ENCODE results near the gene PRKD1. TPM values are rescaled to one million over a fixed set of nuclear protein-coding genes. Genes with fewer than 3 reads are reported as not detected.

PRKD1 gene
- polyA plus RNA-seq, 1 of the 3 experiments (the other 2 are of a cell fraction): 0.07 TPM

DNA sequence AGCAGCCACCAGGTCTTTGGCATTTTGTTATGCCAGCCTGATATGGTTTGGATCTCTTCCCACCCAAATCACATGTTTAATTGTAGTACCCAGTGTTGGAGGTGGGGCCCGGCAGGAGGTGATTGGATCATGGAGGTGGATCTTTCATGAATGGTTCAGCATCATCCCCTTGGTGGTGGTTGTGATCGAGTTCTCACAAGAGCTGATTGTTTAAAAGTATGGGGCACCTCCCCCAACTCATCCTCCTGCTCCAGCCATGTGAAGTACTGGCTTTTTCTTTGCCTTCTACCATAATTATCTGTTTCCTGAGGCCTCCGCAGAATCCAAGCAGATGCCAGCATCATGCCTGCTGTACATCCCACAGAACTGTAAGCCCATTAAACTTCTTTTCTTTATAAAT lies 12.8 kb upstream of the PRKD1 start:
- 7% methylated on average over 3 of the region's 3 CpGs for WGBS (ENCODE audit: low lambda C conversion rate)
- CTCF ChIA-PET: no interaction called here
- Histone ChIP-seq H3K36me3 (replicated peaks in 1 of 2; ENCODE audit: control insufficient read depth in 1 of 2, insufficient read depth in 2 of 2, low read length in 1 of 2) (no peaks in the 10 kb centered on the region), H3K79me2 (ENCODE audit: insufficient read depth) (no peaks in the 10 kb centered on the region), H4K20me1 (ENCODE audit: insufficient read depth) (no peaks in the 10 kb centered on the region), H2AFZ (ENCODE audit: low read depth) (no peak overlapping the region), H3F3A (replicated peaks; ENCODE audit: insufficient read depth) (no peaks in the 10 kb centered on the region), H3K4me3 (ENCODE audit: low read depth in 2 of 2, low read length in 1 of 2) (no peak overlapping the region), H3K27ac (ENCODE audit: low read depth in 2 of 2, low read length in 1 of 2) (no peak overlapping the region), H3K27me3 (ENCODE audit: insufficient read depth) (no peaks in the 10 kb centered on the region; the same call in 1 of the 2 replicates), H3K4me2 (no peak overlapping the region), H3K9ac (no peak overlapping the region), H3K9me2 (no peaks in the 10 kb centered on the region), H3K9me3 (no peaks in the 10 kb centered on the region), H3K4me1 (ENCODE audit: control insufficient read depth in 1 of 2, insufficient read depth in 2 of 2, low read depth in 1 of 2, low read length in 1 of 2) (no peaks in the 10 kb centered on the region)
- TF ChIP-seq RFX5 (IDR thresholded peaks at IDR 0.05; ENCODE audit: low read length): no peak
- no peak for TF ChIP-seq POLR2AphosphoS5 (IDR thresholded peaks at IDR 0.05; ENCODE audit: low read depth, low read length)
- POLR2A ChIA-PET: no interaction called here
- no peak for DNase-seq

- H3K27ac ChIP-seq (ENCODE audit: low read depth in 2 of 2, low read length in 1 of 2): no peak overlapping the region
- 4% methylated on average over 2 of the region's 2 CpGs for WGBS (ENCODE audit: low lambda C conversion rate)
- no peaks in the 10 kb centered on the region for H4K20me1 ChIP-seq (ENCODE audit: insufficient read depth)
- ChIA-PET POLR2A (no interaction called here), CTCF (no interaction called here)
- no peaks in the 10 kb centered on the region for H3K4me1 ChIP-seq (ENCODE audit: control insufficient read depth in 1 of 2, insufficient read depth in 2 of 2, low read depth in 1 of 2, low read length in 1 of 2)
- TF ChIP-seq EP300 (IDR thresholded peaks at IDR 0.05; ENCODE audit: borderline replicate concordance in 1 of 2, low read depth in 1 of 2, low read length in 1 of 2) (no peak), NFIC (IDR thresholded peaks at IDR 0.05; ENCODE audit: borderline replicate concordance) (no peak), GATA2 (CRISPR knock-in tag; IDR thresholded peaks at IDR 0.05) (no peak), RFX5 (IDR thresholded peaks at IDR 0.05; ENCODE audit: low read length) (no peak), POLR2AphosphoS5 (IDR thresholded peaks at IDR 0.05; ENCODE audit: low read depth, low read length) (no peak), FOXM1 (IDR thresholded peaks at IDR 0.05; ENCODE audit: low read depth) (no peak), REST (IDR thresholded peaks at IDR 0.05; ENCODE audit: low read depth, low read length) (no peak), FOSL2 (IDR thresholded peaks at IDR 0.05; ENCODE audit: borderline replicate concordance, low read depth) (no peak), JUND (IDR thresholded peaks at IDR 0.05) (no peak), GABPA (IDR thresholded peaks at IDR 0.05; ENCODE audit: low read depth) (no peak), SMC3 (IDR thresholded peaks at IDR 0.05; ENCODE audit: low read depth, low read length) (no peak), RCOR1 (IDR thresholded peaks at IDR 0.05; ENCODE audit: low read length) (no peak), MXI1 (IDR thresholded peaks at IDR 0.05; ENCODE audit: low read depth, low read length) (no peak), FOXJ3 (CRISPR knock-in tag; IDR thresholded peaks at IDR 0.05) (no peak)
- TF ChIP-seq, protein P1, sequence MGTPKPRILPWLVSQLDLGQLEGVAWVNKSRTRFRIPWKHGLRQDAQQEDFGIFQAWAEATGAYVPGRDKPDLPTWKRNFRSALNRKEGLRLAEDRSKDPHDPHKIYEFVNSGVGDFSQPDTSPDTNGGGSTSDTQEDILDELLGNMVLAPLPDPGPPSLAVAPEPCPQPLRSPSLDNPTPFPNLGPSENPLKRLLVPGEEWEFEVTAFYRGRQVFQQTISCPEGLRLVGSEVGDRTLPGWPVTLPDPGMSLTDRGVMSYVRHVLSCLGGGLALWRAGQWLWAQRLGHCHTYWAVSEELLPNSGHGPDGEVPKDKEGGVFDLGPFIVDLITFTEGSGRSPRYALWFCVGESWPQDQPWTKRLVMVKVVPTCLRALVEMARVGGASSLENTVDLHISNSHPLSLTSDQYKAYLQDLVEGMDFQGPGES (IDR thresholded peaks at IDR 0.05; ENCODE audit: low read depth, low read length): no peak
- TF ChIP-seq, protein P2, sequence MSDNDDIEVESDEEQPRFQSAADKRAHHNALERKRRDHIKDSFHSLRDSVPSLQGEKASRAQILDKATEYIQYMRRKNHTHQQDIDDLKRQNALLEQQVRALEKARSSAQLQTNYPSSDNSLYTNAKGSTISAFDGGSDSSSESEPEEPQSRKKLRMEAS (IDR thresholded peaks at IDR 0.05; ENCODE audit: low read depth): no peak
- TF ChIP-seq, protein P3, sequence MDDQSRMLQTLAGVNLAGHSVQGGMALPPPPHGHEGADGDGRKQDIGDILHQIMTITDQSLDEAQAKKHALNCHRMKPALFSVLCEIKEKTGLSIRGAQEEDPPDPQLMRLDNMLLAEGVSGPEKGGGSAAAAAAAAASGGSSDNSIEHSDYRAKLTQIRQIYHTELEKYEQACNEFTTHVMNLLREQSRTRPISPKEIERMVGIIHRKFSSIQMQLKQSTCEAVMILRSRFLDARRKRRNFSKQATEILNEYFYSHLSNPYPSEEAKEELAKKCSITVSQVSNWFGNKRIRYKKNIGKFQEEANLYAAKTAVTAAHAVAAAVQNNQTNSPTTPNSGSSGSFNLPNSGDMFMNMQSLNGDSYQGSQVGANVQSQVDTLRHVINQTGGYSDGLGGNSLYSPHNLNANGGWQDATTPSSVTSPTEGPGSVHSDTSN (IDR thresholded peaks at IDR 0.05): no peak
- no peak overlapping the region for H3K4me3 ChIP-seq (ENCODE audit: low read depth in 2 of 2, low read length in 1 of 2)
- H2AFZ ChIP-seq (ENCODE audit: low read depth): no peak overlapping the region
- no peaks in the 10 kb centered on the region for H3K79me2 ChIP-seq (ENCODE audit: insufficient read depth)
- no peaks in the 10 kb centered on the region for H3F3A ChIP-seq (replicated peaks; ENCODE audit: insufficient read depth)
- H3K9me3 ChIP-seq: no peaks in the 10 kb centered on the region
- H3K27me3 ChIP-seq (ENCODE audit: insufficient read depth): no peaks in the 10 kb centered on the region; the same call in 1 of the 2 replicates
- no peaks in the 10 kb centered on the region for H3K36me3 ChIP-seq (replicated peaks in 1 of 2; ENCODE audit: control insufficient read depth in 1 of 2, insufficient read depth in 2 of 2, low read length in 1 of 2)
- no peaks in the 10 kb centered on the region for H3K9me2 ChIP-seq
- no peak overlapping the region for H3K4me2 ChIP-seq
- no peak for DNase-seq
- no peak overlapping the region for H3K9ac ChIP-seq
These were observed 9.5 kb upstream of the PRKD1 start for GRCh38 chr14:29937116-29937515.

Data from SK-N-SH (cell line).